Thyroid gland (tissue), 4 donors: ENCODE results near the gene PLCB1. TPM values are rescaled to one million over a fixed set of nuclear protein-coding genes. Genes with fewer than 3 reads are reported as not detected.

ENCODE experiments used
- DNase-seq, 2 donors: peaks; one replicate each; pipeline ENCODE4 v3.0.0-alpha.2; 2019
- H3K27ac ChIP-seq, 3 donors: fragments of 200-600 bp; sonication (generic); 1 replicate in 2 of 3; 2 replicates in 1 of 3; pipeline ENCODE4 v1.5.1; 2016 to 2019; ENCODE audit warnings: mild to moderate bottlenecking in 1 of 3, moderate library complexity in 1 of 3
- H3K27me3 ChIP-seq: fragments of 200-600 bp; sonication (generic); one replicate; pipeline ENCODE4 v1.5.1; 2019
- H3K36me3 ChIP-seq, 2 donors: fragments of 200-600 bp; sonication (generic); one replicate each; pipeline ENCODE4 v1.5.1; 2016 to 2019
- H3K4me1 ChIP-seq, 2 donors: fragments of 200-600 bp; sonication (generic); one replicate each; pipeline ENCODE4 v1.5.1; 2017 to 2019
- H3K4me3 ChIP-seq, 3 donors: fragments of 200-600 bp; sonication (generic); replicated peaks in 1 of 3; 1 replicate in 2 of 3; 2 replicates in 1 of 3; pipeline ENCODE4 v1.5.1; 2016; ENCODE audit warnings: mild to moderate bottlenecking in 1 of 3
- H3K9me3 ChIP-seq: fragments of 200-600 bp; sonication (generic); one replicate; pipeline ENCODE4 v1.5.1; 2017
- POLR2A ChIP-seq, 2 donors: fragments of 450-650 bp; IDR thresholded peaks; one replicate each; pipeline ENCODE4 v1.6.1; 2017; ENCODE audit warnings: antibody characterized with exemption in 2 of 2, mild to moderate bottlenecking in 2 of 2, moderate library complexity in 1 of 2
- WGBS, 2 donors: methylation state at CpG; one replicate each; pipeline ENCODE4 v1.1.5; 2017; 5-methylcytosine and 5-hydroxymethylcytosine counted together
- intact Hi-C: fragments of 100-400 bp; cut with DNase I; formaldehyde crosslinking; loops from one replicate; pipeline ENCODE4 v1.15.1; 2023
- total RNA-seq, 4 donors: library from RNA; depleted of rRNA; stranded (reverse); fragments of >200 nt; gene quantifications; one replicate each; pipeline ENCODE4 v1.2.3, GENCODE V29; 2016
- TF ChIP-seq, protein P1 (sequence below), 6 experiments: fragments of 200-600 bp in 3 of 6; fragments of 450-650 bp in 3 of 6; sonication (generic) in 3 of 6; IDR thresholded peaks; one replicate each; pipeline ENCODE4 v1.5.1; 2016 to 2019; ENCODE audit warnings: antibody characterized with exemption in 6 of 6, mild to moderate bottlenecking in 2 of 6, inconsistent platforms in 1 of 6, moderate library complexity in 1 of 6

PLCB1 gene
- total RNA-seq, 4 donors from 2014 or later: 7.3 to 14.1 (median 11.0) TPM

- DNase-seq: no peak
- Histone ChIP-seq H3K4me1 (no peaks in the 10 kb centered on the region), H3K9me3 (no peaks in the 10 kb centered on the region), H3K27me3 (no peaks in the 10 kb centered on the region), H3K4me3 (no peak overlapping the region), H3K36me3 (no peaks in the 10 kb centered on the region), H3K27ac (no peak overlapping the region)
- TF ChIP-seq, protein P1, sequence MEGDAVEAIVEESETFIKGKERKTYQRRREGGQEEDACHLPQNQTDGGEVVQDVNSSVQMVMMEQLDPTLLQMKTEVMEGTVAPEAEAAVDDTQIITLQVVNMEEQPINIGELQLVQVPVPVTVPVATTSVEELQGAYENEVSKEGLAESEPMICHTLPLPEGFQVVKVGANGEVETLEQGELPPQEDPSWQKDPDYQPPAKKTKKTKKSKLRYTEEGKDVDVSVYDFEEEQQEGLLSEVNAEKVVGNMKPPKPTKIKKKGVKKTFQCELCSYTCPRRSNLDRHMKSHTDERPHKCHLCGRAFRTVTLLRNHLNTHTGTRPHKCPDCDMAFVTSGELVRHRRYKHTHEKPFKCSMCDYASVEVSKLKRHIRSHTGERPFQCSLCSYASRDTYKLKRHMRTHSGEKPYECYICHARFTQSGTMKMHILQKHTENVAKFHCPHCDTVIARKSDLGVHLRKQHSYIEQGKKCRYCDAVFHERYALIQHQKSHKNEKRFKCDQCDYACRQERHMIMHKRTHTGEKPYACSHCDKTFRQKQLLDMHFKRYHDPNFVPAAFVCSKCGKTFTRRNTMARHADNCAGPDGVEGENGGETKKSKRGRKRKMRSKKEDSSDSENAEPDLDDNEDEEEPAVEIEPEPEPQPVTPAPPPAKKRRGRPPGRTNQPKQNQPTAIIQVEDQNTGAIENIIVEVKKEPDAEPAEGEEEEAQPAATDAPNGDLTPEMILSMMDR (IDR thresholded peaks at IDR 0.05): no peak
- no peak for TF ChIP-seq POLR2A (IDR thresholded peaks at IDR 0.05)
- intact Hi-C loops: no loop called here
- 88 to 95% methylated on average over 7 of the region's 7 CpGs for WGBS, 2 donors
Observed at GRCh38 chr20:8166730-8167129, 34.7 kb downstream of the PLCB1 start.

DNA sequence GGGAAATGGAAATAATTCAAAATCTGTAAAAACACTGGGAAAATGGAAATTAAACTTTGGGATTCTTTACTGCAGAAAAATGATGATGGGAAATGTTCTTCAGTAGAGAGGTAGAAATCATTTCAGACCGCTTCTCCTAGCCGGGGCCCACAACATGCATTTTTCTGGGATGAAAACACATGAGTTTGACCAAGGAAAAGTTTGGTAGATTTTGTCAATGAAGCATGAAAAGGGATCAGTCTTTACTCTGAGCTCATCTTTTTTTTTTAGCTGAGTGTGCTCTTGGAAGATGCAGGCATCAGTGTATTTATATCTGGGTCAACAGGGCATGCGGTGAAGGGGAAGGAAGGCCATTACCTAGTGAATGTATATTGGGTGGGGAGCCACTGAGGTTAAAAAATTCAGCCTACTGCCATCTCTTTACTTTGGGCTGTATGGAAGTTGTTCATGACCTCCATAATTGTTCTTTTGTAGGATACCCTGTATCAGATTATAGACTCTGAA is 36.8 kb downstream of the PLCB1 start:
- no peaks in the 10 kb centered on the region for H3K4me1 ChIP-seq
- H3K9me3 ChIP-seq: no peaks in the 10 kb centered on the region
- intact Hi-C loops: no loop called here
- no peak overlapping the region for H3K27ac ChIP-seq
- 90 to 92% methylated on average over 3 of the region's 3 CpGs for WGBS, 2 donors
- H3K36me3 ChIP-seq: no peaks in the 10 kb centered on the region
- H3K4me3 ChIP-seq: no peak overlapping the region
- DNase-seq: no peak
- TF ChIP-seq, protein P1 (IDR thresholded peaks at IDR 0.05): no peak
- TF ChIP-seq POLR2A (IDR thresholded peaks at IDR 0.05): no peak
- no peaks in the 10 kb centered on the region for H3K27me3 ChIP-seq

DNA sequence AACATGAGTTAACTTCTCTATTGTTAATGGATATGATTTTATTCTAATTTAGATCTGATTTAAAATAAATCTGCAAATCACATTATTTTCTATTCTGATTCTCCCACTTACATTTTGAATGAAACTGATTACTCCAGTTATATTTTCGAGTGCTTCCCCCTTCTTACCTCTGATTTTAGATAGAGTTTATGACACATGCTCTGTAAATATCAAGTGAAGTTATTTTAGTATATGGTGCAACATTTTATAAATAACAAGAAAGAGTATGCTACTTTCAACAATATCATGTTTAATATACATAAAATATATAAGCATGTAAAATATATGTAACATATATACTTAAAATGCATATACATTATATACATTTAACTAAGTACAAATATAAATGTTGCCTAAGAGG is 38.9 kb downstream of the PLCB1 start:
- WGBS, 2 donors: 91 to 95% methylated on average over 1 of the region's 1 CpG
- Histone ChIP-seq H3K4me3 (no peak overlapping the region), H3K4me1 (no peaks in the 10 kb centered on the region), H3K9me3 (no peaks in the 10 kb centered on the region), H3K27me3 (no peaks in the 10 kb centered on the region), H3K27ac (no peak overlapping the region), H3K36me3 (no peaks in the 10 kb centered on the region)
- no peak for TF ChIP-seq POLR2A (IDR thresholded peaks at IDR 0.05)
- TF ChIP-seq, protein P1 (IDR thresholded peaks at IDR 0.05): no peak
- intact Hi-C loops: no loop called here
- DNase-seq: no peak

DNA sequence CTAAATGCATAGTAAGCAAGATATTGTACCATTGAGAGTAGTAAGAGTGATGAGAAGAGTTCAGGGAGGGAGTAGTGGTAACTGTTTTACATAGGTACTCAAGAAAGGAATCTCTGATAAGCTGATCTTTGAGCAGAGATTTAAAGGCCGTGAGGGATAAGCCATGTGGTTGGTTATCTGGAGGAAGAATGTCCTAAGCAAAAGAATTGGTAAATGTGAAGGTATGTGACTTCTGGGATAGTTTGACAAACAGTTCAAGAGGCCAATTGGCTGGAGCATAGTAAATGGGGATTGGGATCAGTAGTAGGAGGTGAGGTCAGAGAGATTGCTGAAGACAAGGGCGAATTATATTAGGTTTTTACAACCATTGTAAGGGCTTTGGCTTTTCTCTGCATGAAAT is 40.1 kb downstream of the PLCB1 start:
- DNase-seq: no peak
- H3K36me3 ChIP-seq: no peaks in the 10 kb centered on the region
- intact Hi-C loops: no loop called here
- H3K4me3 ChIP-seq: no peak overlapping the region
- H3K27ac ChIP-seq: no peak overlapping the region
- no peaks in the 10 kb centered on the region for H3K9me3 ChIP-seq
- no peaks in the 10 kb centered on the region for H3K4me1 ChIP-seq
- TF ChIP-seq POLR2A (IDR thresholded peaks at IDR 0.05): no peak
- TF ChIP-seq, protein P1 (IDR thresholded peaks at IDR 0.05): no peak
- 81 to 90% methylated on average over 2 of the region's 2 CpGs for WGBS, 2 donors
- no peaks in the 10 kb centered on the region for H3K27me3 ChIP-seq

DNA sequence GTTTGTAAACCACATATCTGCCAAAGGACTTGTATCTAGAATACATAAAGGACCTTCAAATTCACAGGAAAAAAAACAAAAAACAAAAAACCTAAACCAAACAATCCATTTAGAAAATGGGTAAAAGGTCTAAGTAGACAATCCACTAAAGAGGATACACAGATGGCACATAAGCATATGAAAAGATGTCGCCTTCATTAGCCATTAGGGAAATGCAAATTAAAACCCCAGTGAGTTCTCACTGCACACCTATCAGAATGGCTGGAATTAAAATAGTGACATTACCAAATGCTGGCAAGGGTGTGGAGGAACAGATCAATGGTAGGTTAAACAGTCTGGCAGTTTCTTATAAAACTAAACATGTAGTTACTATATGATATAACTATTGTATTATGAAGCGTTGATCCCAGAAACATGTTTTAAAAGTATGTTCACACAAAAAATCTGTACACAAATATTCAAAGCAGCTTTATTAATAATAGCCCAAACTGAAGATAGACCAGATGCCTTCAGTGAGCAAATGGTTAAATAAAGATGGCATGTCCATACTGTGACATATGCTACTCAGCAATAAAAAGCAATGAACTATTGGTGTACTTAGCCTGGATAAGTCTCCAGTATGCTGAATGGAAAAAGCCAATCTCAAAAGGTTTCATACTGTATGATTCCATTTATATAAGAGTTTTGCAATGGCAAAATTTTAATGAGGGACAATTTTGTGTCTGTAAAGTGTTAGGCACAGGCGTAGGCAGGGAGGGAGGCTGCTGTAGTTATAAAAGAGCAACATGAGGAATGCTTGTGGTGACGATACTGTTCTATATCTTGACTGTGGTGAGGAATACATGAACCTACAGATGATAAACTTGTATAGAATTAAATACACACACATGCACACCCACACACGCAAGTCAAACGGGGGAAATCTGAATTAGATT is 43.9 kb downstream of the PLCB1 start:
- Histone ChIP-seq H3K4me1 (no peaks in the 10 kb centered on the region), H3K27me3 (no peaks in the 10 kb centered on the region), H3K27ac (no peak overlapping the region), H3K9me3 (no peaks in the 10 kb centered on the region), H3K36me3 (no peaks in the 10 kb centered on the region), H3K4me3 (no peak overlapping the region)
- WGBS, 2 donors: 96 to 97% methylated on average over 6 of the region's 6 CpGs
- no peak for DNase-seq
- TF ChIP-seq, protein P1 (IDR thresholded peaks at IDR 0.05): no peak
- TF ChIP-seq POLR2A (IDR thresholded peaks at IDR 0.05): no peak
- intact Hi-C loops: no loop called here
